ENCODE measurements around the gene FRMD4B. TPM values are rescaled to one million over a fixed set of nuclear protein-coding genes. Genes with fewer than 3 reads are reported as not detected.
"Not testable (repeated sequence)": the region's sequence is repeated elsewhere in the genome, so short reads cannot be mapped to it uniquely, and the experiment has no call there.

FRMD4B gene
- polyA plus RNA-seq, 3 donors: 38.6 to 48.3 (median 39.2) TPM

- DNase-seq: no peak
These were observed 61.4 kb downstream of the FRMD4B start for GRCh38 chr3:69324362-69325025.

GRCh38 chr3:69323941-69324340 lies 61.9 kb downstream of the FRMD4B start:
- DNase-seq: no peak

GRCh38 chr3:69322512-69322911 lies 63.4 kb downstream of the FRMD4B start:
- not testable (repeated sequence) for DNase-seq

GRCh38 chr3:69322158-69322509 lies 63.8 kb downstream of the FRMD4B start:
- no peak for DNase-seq

GRCh38 chr3:69321301-69322157 lies 64.4 kb downstream of the FRMD4B start:
- no peak for DNase-seq

GRCh38 chr3:69320871-69321271 lies 65.0 kb downstream of the FRMD4B start:
- peak; percentile 47 for DNase-seq

GRCh38 chr3:69319652-69320051 lies 66.2 kb downstream of the FRMD4B start:
- DNase-seq: no peak

GRCh38 chr3:69318410-69318809 lies 67.5 kb downstream of the FRMD4B start:
- DNase-seq: no peak

GRCh38 chr3:69313251-69313650 lies 72.6 kb downstream of the FRMD4B start:
- DNase-seq: no peak

GRCh38 chr3:69309814-69310213 lies 76.1 kb downstream of the FRMD4B start:
- no peak for DNase-seq

GRCh38 chr3:69306239-69307185 lies 79.4 kb downstream of the FRMD4B start:
- peak; percentile 81 for DNase-seq

- DNase-seq: no peak
These were observed 80.9 kb downstream of the FRMD4B start for GRCh38 chr3:69305011-69305410.

- DNase-seq: no peak
These were observed 81.5 kb downstream of the FRMD4B start for GRCh38 chr3:69304396-69304795.

GRCh38 chr3:69300296-69300695 lies 85.6 kb downstream of the FRMD4B start:
- DNase-seq: no peak

- DNase-seq: no peak
These were observed 86.5 kb downstream of the FRMD4B start for GRCh38 chr3:69299344-69299743.

GRCh38 chr3:69297501-69297900 lies 88.4 kb downstream of the FRMD4B start:
- no peak for DNase-seq

- no peak for DNase-seq
These were observed 88.9 kb downstream of the FRMD4B start for GRCh38 chr3:69296995-69297394.

GRCh38 chr3:69294014-69294766 lies 91.7 kb downstream of the FRMD4B start:
- DNase-seq: no peak

- DNase-seq: no peak
These were observed 92.8 kb downstream of the FRMD4B start for GRCh38 chr3:69292959-69293574.

- DNase-seq: no peak
These were observed 93.7 kb downstream of the FRMD4B start for GRCh38 chr3:69292185-69292584.

- DNase-seq: no peak
These were observed 95.5 kb downstream of the FRMD4B start for GRCh38 chr3:69290430-69290829.

Data from renal pelvis (tissue), 4 donors.